ENCODE measurements around the gene PARD3. TPM values are rescaled to one million over a fixed set of nuclear protein-coding genes. Genes with fewer than 3 reads are reported as not detected.

PARD3 gene
- total and polyA plus RNA-seq, 2 donors (not counting 3 experiments of a cell fraction or from before 2014, with no cell fraction given) = 7.3 to 24.1 TPM

- Histone ChIP-seq H3K4me2 (ENCODE audit: insufficient read depth, low read length) (no peak overlapping the region), H3K9ac (replicated peaks; ENCODE audit: extremely low read depth, insufficient read depth, low read length) (no peak overlapping the region), H3K4me1 (ENCODE audit: control insufficient read depth, extremely low read depth, insufficient read depth, low read length) (peaks cover 24% of the 10 kb centered on the region), H3K27ac (ENCODE audit: insufficient read depth, low read depth, low read length) (no peak overlapping the region), H4K20me1 (replicated peaks; ENCODE audit: control insufficient read depth, extremely low read depth, insufficient read depth, low read length) (no peaks in the 10 kb centered on the region), H3K36me3 (ENCODE audit: control insufficient read depth in 2 of 2, extremely low read depth in 1 of 2, insufficient read depth in 2 of 2, low read length in 2 of 2) (no peaks in the 10 kb centered on the region), H3K9me1 (replicated peaks; ENCODE audit: control insufficient read depth, extremely low read depth, insufficient read depth, low read length) (peaks cover 2% of the 10 kb centered on the region), H3K79me2 (ENCODE audit: control insufficient read depth, insufficient read depth, low read length) (no peaks in the 10 kb centered on the region), H3K4me3 (replicated peaks in 1 of 3; ENCODE audit: insufficient read depth in 1 of 3, low read depth in 1 of 3, low read length in 3 of 3) (no peak overlapping the region), H3K27me3 (ENCODE audit: control insufficient read depth in 2 of 2, insufficient read depth in 2 of 2, low read length in 2 of 2) (no peaks in the 10 kb centered on the region), H3K9me3 (replicated peaks; ENCODE audit: control insufficient read depth, insufficient read depth, low read length) (no peaks in the 10 kb centered on the region), H2AFZ (ENCODE audit: low read depth, low read length) (no peak overlapping the region)
- CTCF ChIA-PET = interaction anchor here (0.9 to 3.1 kb wide), 7 partner anchors 9 to 1419 kb away, joined by 3 to 9 read pairs (median 6); no protein-coding TSS in a partner anchor
- POLR2A ChIA-PET = no interaction called here
- TF ChIP-seq POLR2AphosphoS5 (IDR thresholded peaks at IDR 0.05; ENCODE audit: insufficient read depth, low read depth, low read length) = no peak
- no peak for TF ChIP-seq MYC (IDR thresholded peaks at IDR 0.05; ENCODE audit: low read depth, low read length)
- no peak for TF ChIP-seq EZH2 (IDR thresholded peaks at IDR 0.05; ENCODE audit: borderline replicate concordance, low read depth, low read length, severe bottlenecking)
- TF ChIP-seq POLR2A (IDR thresholded peaks at IDR 0.05; ENCODE audit: low read depth, low read length) = no peak
- no peak for TF ChIP-seq JUN (IDR thresholded peaks at IDR 0.05; ENCODE audit: borderline replicate concordance, insufficient read depth, insufficient read length, low read depth)
- TF ChIP-seq MAX (IDR thresholded peaks at IDR 0.05; ENCODE audit: insufficient read depth, insufficient read length) = no peak
- TF ChIP-seq CTCF (IDR thresholded peaks at IDR 0.05; ENCODE audit: extremely low read depth in 1 of 2, insufficient read depth in 1 of 2, low read depth in 1 of 2, low read length in 2 of 2) = no peak
- no peak for TF ChIP-seq FOS (IDR thresholded peaks at IDR 0.05; ENCODE audit: borderline replicate concordance, insufficient read depth, low read length)
- TF ChIP-seq GATA2 (IDR thresholded peaks at IDR 0.05; ENCODE audit: insufficient read depth, insufficient read length, low read depth, low read length) = no peak
- no TSS peak for BruUV-seq (replicated peaks)
- intact Hi-C loops (cut with micrococcal nuclease) (no loop called here), dilution Hi-C loops (cut with MboI; ENCODE audit: extremely low pct_ligation_motif_present, low sequenced_read_pairs) (no loop called here)
- DNase-seq (ENCODE audit: low read depth, low spot score) (peak; percentile 19), FAIRE-seq (peak; percentile 54)
Observed at GRCh38 chr10:34612446-34612845, 202.7 kb downstream of the PARD3 start.
